Left cardiac atrium (tissue), 4 donors: Measurements from ENCODE around the gene KDM1B. TPM values are rescaled to one million over a fixed set of nuclear protein-coding genes. Genes with fewer than 3 reads are reported as not detected.
"Not testable (repeated sequence)": the region's sequence is repeated elsewhere in the genome, so short reads cannot be mapped to it uniquely, and the experiment has no call there.

Experiments
- ATAC-seq, 2 donors: fragments of 200-7000 bp; cut with Tn5 transposase; one replicate each; pipeline ENCODE4 v1.9.1; 2020; ENCODE audit warnings: mild to moderate bottlenecking in 2 of 2, moderate library complexity in 2 of 2
- DNase-seq: peaks from one replicate; pipeline ENCODE4 v3.0.0-alpha.2; 2020
- intact Hi-C, 2 donors: fragments of 100-400 bp; cut with DNase I; formaldehyde crosslinking; loops; one replicate each; pipeline versions ENCODE4 v1.14.1 to v1.15.1; 2022 to 2023
- total RNA-seq, 2 donors: library from RNA; stranded (reverse); fragmentation: NEBNext Ultra II Directional; extraction: Animal tissue kit (Norgen Biotek cat#: 25700); gene quantifications; one replicate each; pipeline ENCODE4 v1.2.1, GENCODE V29; 2021
- donor health status: DM: no; HTN: yes; CAD: no.
- donor health status: DM: no; HTN: yes; CAD: no; lungs with severe emphysema.
- donor health status: DM: yes; HTN: yes; CAD: no.
- donor health status: Dilated cardiomyopathy.

KDM1B gene
- total RNA-seq, 2 donors from 2014 or later = 13.1 to 14.0 TPM

GRCh38 chr6:18215436-18215835 is 60.2 kb downstream of the KDM1B start:
- no peak for ATAC-seq
- DNase-seq = no peak
- intact Hi-C loops = loop anchor here in 1 of 2 donors (5.0 kb wide), 1 partner anchor 47 kb away; the partner anchor contains the start of gene DEK

- DNase-seq (no peak), ATAC-seq (no peak)
- intact Hi-C loops = loop anchor here in 1 of 2 donors (5.0 kb wide), 1 partner anchor 46 kb away; the partner anchor contains the start of gene DEK
Measured at GRCh38 chr6:18216411-18216810, 61.2 kb downstream of the KDM1B start.

GRCh38 chr6:18218233-18218632 is 63.0 kb downstream of the KDM1B start:
- intact Hi-C loops = loop anchor here in 1 of 2 donors (5.0 kb wide), 1 partner anchor 44 kb away; the partner anchor contains the start of gene DEK
- DNase-seq = no peak

GRCh38 chr6:18219591-18219990 is 64.4 kb downstream of the KDM1B start:
- no peak for DNase-seq
- ATAC-seq = peak in 1 of 2 donors; percentile 23
- intact Hi-C loops = loop anchor here in 1 of 2 donors (5.0 kb wide), 1 partner anchor 43 kb away; the partner anchor contains the start of gene DEK

More at GRCh38 chr6:18218233-18218632, 63.0 kb downstream of the KDM1B start:
- ATAC-seq = no peak

- no peak for DNase-seq
- intact Hi-C loops = no loop called here
- no peak for ATAC-seq
Measured at GRCh38 chr6:18221288-18221615, 66.0 kb downstream of the KDM1B start.

GRCh38 chr6:18226451-18227105 is 71.4 kb downstream of the KDM1B start:
- DNase-seq, ATAC-seq: not testable (repeated sequence)

GRCh38 chr6:18227166-18227565 is 71.9 kb downstream of the KDM1B start:
- DNase-seq, intact Hi-C loops, ATAC-seq: not testable (repeated sequence)

More at GRCh38 chr6:18226451-18227105, 71.4 kb downstream of the KDM1B start:
- intact Hi-C loops = not testable (repeated sequence)

- intact Hi-C loops, ATAC-seq, DNase-seq: not testable (repeated sequence)
Measured at GRCh38 chr6:18228590-18228989, 73.4 kb downstream of the KDM1B start.

- ATAC-seq, DNase-seq, intact Hi-C loops: not testable (repeated sequence)
Measured at GRCh38 chr6:18231856-18232255, 76.6 kb downstream of the KDM1B start.

GRCh38 chr6:18233770-18234169 is 78.5 kb downstream of the KDM1B start:
- ATAC-seq, intact Hi-C loops, DNase-seq: not testable (repeated sequence)

- no peak for DNase-seq
- ATAC-seq = no peak
- intact Hi-C loops = no loop called here
Measured at GRCh38 chr6:18234564-18234963, 79.3 kb downstream of the KDM1B start.

GRCh38 chr6:18235524-18235923 is 80.3 kb downstream of the KDM1B start:
- intact Hi-C loops = no loop called here
- DNase-seq = no peak
- no peak for ATAC-seq

- intact Hi-C loops = no loop called here
- ATAC-seq (no peak), DNase-seq (no peak)
Measured at GRCh38 chr6:18237167-18237566, 81.9 kb downstream of the KDM1B start.

- intact Hi-C loops = no loop called here
- ATAC-seq (no peak), DNase-seq (no peak)
Measured at GRCh38 chr6:18240230-18240629, 85.0 kb downstream of the KDM1B start.

- intact Hi-C loops = no loop called here
- DNase-seq (no peak), ATAC-seq (no peak)
Measured at GRCh38 chr6:18241208-18242038, 86.2 kb downstream of the KDM1B start.

- ATAC-seq (peak in 1 of 2 donors; percentile 74), DNase-seq (no peak)
- intact Hi-C loops = no loop called here
Measured at GRCh38 chr6:18242062-18242851, 87.0 kb downstream of the KDM1B start.

GRCh38 chr6:18243302-18243893 is 88.2 kb downstream of the KDM1B start:
- peak in 1 of 2 donors; percentile 29 for ATAC-seq
- DNase-seq = no peak
- intact Hi-C loops = no loop called here

- intact Hi-C loops = no loop called here
- no peak for DNase-seq
- no peak for ATAC-seq
Measured at GRCh38 chr6:18244251-18244650, 89.0 kb downstream of the KDM1B start.

- DNase-seq (no peak), ATAC-seq (no peak)
- intact Hi-C loops = no loop called here
Measured at GRCh38 chr6:18245079-18245478, 89.9 kb downstream of the KDM1B start.
